Smooth muscle cell (in vitro differentiated cells): ENCODE data around the gene TRIM23. TPM values are rescaled to one million over a fixed set of nuclear protein-coding genes. Genes with fewer than 3 reads are reported as not detected.

Experiments
- DNase-seq: peaks from one replicate; lab custom pipeline; 2025; ENCODE audit not compliant: unreplicated experiment; lab: John Stamatoyannopoulos, UW
- H2AFZ ChIP-seq: fragments of 200-600 bp; sonication (generic); 2 replicates; pipeline ENCODE4 v1.6.0; 2016; ENCODE audit warnings: antibody characterized with exemption, low read depth, mild to moderate bottlenecking
- H3F3A ChIP-seq: fragments of 200-600 bp; sonication (generic); 2 replicates; pipeline ENCODE4 v1.6.0; 2017; ENCODE audit warnings: antibody characterized with exemption, low read depth
- H3K27ac ChIP-seq: fragments of 200-600 bp; sonication (generic); 2 replicates; pipeline ENCODE4 v1.5.1; 2016; ENCODE audit warnings: low read depth, mild to moderate bottlenecking
- H3K27me3 ChIP-seq: fragments of 200-600 bp; sonication (generic); 2 replicates; pipeline ENCODE4 v1.6.1; 2016; ENCODE audit warnings: low read depth, mild to moderate bottlenecking
- H3K36me3 ChIP-seq: fragments of 200-600 bp; sonication (generic); 2 replicates; pipeline ENCODE4 v1.5.1; 2016; ENCODE audit warnings: low read depth
- H3K4me1 ChIP-seq: fragments of 200-600 bp; sonication (generic); 2 replicates; pipeline ENCODE4 v1.5.1; 2016; ENCODE audit warnings: low read depth
- H3K4me2 ChIP-seq: fragments of 200-600 bp; sonication (generic); 2 replicates; pipeline ENCODE4 v1.6.0; 2016; ENCODE audit warnings: mild to moderate bottlenecking
- H3K4me3 ChIP-seq: fragments of 200-600 bp; sonication (generic); 2 replicates; pipeline ENCODE4 v1.5.1; 2016; ENCODE audit warnings: mild to moderate bottlenecking
- H3K79me2 ChIP-seq: fragments of 200-600 bp; sonication (generic); 2 replicates; pipeline ENCODE4 v1.6.0; 2016; ENCODE audit warnings: low read depth, mild to moderate bottlenecking
- H3K9ac ChIP-seq: fragments of 200-600 bp; sonication (generic); 2 replicates; pipeline ENCODE4 v1.6.0; 2016; ENCODE audit warnings: low read depth
- H3K9me3 ChIP-seq: fragments of 200-600 bp; sonication (generic); replicated peaks from 2 replicates; pipeline ENCODE4 v1.5.1; 2016; ENCODE audit warnings: low read depth
- H4K20me1 ChIP-seq: fragments of 200-600 bp; sonication (generic); 2 replicates; pipeline ENCODE4 v1.6.0; 2016; ENCODE audit warnings: low read depth
- WGBS: methylation state at CpG from one replicate; pipeline ENCODE4 v1.1.7; 2016; ENCODE audit warnings: low lambda C conversion rate; 5-methylcytosine and 5-hydroxymethylcytosine counted together
- polyA plus RNA-seq: library from polyadenylated mRNA; unstranded; fragments of >200 nt; fragmentation: Nextera tagmentation; extraction: Ambion mirVana; gene quantifications from 2 replicates; pipeline ENCODE4 v1.2.1, GENCODE V29; 2016
- total RNA-seq: library from RNA; depleted of rRNA; stranded (reverse); fragments of >200 nt; gene quantifications from 2 replicates; pipeline ENCODE4 v1.2.3, GENCODE V29; 2014
- TF ChIP-seq, protein P1 (sequence below): fragments of 200-600 bp; sonication (generic); IDR thresholded peaks from 2 replicates; pipeline ENCODE4 v1.5.1; 2017; ENCODE audit warnings: borderline replicate concordance, mild to moderate bottlenecking, antibody characterized with exemption; ENCODE audit not compliant: insufficient read depth, poor library complexity, severe bottlenecking

The TRIM23 gene
- total RNA-seq, result 20.0 and 25.1 TPM in 2 replicates
- polyA plus RNA-seq, result 7.0 and 9.8 TPM in 2 replicates

DNA sequence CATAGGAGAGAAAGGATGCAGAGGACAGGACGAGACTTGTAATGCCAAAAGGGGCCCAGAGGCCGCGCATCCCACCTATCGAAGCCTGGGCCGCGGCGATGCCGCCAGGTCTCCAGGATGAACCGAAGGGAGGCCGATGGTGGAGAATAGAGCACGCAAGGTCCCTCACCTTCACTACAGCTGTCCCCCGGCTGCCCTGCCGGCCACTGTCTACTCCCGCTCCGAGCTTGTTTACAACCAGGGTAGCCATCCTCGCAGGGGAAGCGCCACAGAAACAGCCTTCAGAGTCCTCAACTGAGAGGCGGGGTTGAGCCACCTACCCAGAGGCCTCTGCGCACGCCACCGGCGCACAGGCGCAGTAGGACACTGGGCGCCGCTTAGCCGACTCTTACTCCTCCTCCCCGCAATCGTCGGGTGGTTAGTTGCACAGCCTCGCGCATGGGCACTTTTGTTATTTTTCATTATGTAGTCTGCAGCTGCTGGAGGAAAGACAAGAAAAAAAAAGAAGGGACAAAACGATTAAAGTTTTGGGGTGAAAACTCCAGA, at the start of gene TRIM23:
TSS of gene TRIM23 (minus strand) at position 309 of the 546 bp plus-strand sequence. CDS start at position 250, 59 bp downstream.
- peaks cover 19% of the 10 kb centered on the region for H3K4me1 ChIP-seq
- WGBS, result 1% methylated on average over 32 of the region's 32 CpGs
- H3K4me3 ChIP-seq, result peak within 1 kb of the TSS; percentile 98
- no peaks in the 10 kb centered on the region for H3K36me3 ChIP-seq
- no peaks in the 10 kb centered on the region for H3K27me3 ChIP-seq
- peak within 1 kb of the TSS; percentile 98 for H3K4me2 ChIP-seq
- peak within 1 kb of the TSS; percentile 90 for H3K27ac ChIP-seq
- peaks cover 8% of the 10 kb centered on the region for H4K20me1 ChIP-seq
- peak within 1 kb of the TSS; percentile 100 for H2AFZ ChIP-seq
- H3K79me2 ChIP-seq, result peaks cover 84% of the 10 kb centered on the region
- H3K9ac ChIP-seq, result peak within 1 kb of the TSS; percentile 92
- TF ChIP-seq, protein P1, sequence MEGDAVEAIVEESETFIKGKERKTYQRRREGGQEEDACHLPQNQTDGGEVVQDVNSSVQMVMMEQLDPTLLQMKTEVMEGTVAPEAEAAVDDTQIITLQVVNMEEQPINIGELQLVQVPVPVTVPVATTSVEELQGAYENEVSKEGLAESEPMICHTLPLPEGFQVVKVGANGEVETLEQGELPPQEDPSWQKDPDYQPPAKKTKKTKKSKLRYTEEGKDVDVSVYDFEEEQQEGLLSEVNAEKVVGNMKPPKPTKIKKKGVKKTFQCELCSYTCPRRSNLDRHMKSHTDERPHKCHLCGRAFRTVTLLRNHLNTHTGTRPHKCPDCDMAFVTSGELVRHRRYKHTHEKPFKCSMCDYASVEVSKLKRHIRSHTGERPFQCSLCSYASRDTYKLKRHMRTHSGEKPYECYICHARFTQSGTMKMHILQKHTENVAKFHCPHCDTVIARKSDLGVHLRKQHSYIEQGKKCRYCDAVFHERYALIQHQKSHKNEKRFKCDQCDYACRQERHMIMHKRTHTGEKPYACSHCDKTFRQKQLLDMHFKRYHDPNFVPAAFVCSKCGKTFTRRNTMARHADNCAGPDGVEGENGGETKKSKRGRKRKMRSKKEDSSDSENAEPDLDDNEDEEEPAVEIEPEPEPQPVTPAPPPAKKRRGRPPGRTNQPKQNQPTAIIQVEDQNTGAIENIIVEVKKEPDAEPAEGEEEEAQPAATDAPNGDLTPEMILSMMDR, result no peak
- H3F3A ChIP-seq, result no peaks in the 10 kb centered on the region
- peak; percentile 59 for DNase-seq
- no peaks in the 10 kb centered on the region for H3K9me3 ChIP-seq

DNA sequence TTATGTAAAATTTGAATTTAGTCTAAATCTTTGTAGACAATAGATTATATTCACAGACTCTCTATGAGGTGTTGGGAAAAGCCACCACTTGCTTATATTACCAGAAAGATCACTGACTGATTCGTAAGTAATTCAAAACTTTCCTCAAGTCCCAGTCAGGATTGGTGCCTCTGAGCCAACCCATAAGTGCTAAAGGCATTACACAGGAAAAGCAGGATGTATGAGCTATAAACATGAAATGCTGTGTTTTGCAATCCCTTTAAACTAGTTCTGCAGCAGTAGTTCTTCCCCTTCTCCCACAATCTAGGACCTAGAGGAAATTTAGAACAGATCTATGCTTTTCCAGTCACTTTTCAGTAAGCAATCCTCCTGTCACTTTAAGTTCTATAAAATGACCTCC, 48.7 kb upstream of the TRIM23 start:
- no peak overlapping the region for H3K9ac ChIP-seq
- no peaks in the 10 kb centered on the region for H3K36me3 ChIP-seq
- H4K20me1 ChIP-seq, result no peaks in the 10 kb centered on the region
- no peaks in the 10 kb centered on the region for H3F3A ChIP-seq
- H2AFZ ChIP-seq, result no peak overlapping the region
- no peaks in the 10 kb centered on the region for H3K9me3 ChIP-seq
- TF ChIP-seq, protein P1, result no peak
- peak overlapping the region; percentile 28 for H3K27ac ChIP-seq
- no peak overlapping the region for H3K4me2 ChIP-seq
- H3K79me2 ChIP-seq, result no peaks in the 10 kb centered on the region
- no peaks in the 10 kb centered on the region for H3K27me3 ChIP-seq
- no peak for DNase-seq
- no peaks in the 10 kb centered on the region for H3K4me1 ChIP-seq
- no peak overlapping the region for H3K4me3 ChIP-seq
- WGBS, result 52% methylated on average over 1 of the region's 1 CpG

DNA sequence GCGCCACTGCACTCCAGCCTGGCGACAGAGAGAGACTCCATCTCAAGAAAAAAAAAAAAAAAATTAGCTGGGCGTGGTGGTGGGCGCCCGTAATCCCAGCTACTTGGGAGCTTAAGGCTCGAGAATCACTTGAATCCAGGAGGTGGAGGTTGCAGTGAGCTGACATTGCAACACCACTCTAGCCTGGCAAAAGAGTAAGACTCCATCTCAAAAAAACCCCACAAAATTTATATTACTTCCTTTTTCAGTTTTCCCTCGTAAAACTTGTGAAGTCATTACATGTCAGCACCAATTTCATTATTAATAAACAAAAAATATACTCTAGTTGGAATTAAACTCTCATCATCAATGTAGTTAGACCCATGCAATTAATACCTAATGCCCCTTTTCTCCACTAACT, 44.6 kb upstream of the TRIM23 start:
- Histone ChIP-seq H2AFZ (no peak overlapping the region), H3K36me3 (no peaks in the 10 kb centered on the region), H3K9me3 (no peaks in the 10 kb centered on the region), H3F3A (peaks cover 3% of the 10 kb centered on the region), H3K27me3 (no peaks in the 10 kb centered on the region), H4K20me1 (no peaks in the 10 kb centered on the region), H3K4me3 (no peak overlapping the region), H3K4me1 (no peaks in the 10 kb centered on the region), H3K9ac (no peak overlapping the region), H3K27ac (no peak overlapping the region), H3K4me2 (no peak overlapping the region), H3K79me2 (no peaks in the 10 kb centered on the region)
- WGBS, result 85% methylated on average over 7 of the region's 7 CpGs
- TF ChIP-seq, protein P1, result no peak
- no peak for DNase-seq
